Measurements from ENCODE around the gene PTPN14.

PTPN14 gene

GRCh38 chr1:214571281-214571680, 19.9 kb upstream of the PTPN14 start:
- no peak for TF ChIP-seq EZH2phosphoT487 (IDR thresholded peaks at IDR 0.05; ENCODE audit: low read depth)
- TF ChIP-seq, protein P1, sequence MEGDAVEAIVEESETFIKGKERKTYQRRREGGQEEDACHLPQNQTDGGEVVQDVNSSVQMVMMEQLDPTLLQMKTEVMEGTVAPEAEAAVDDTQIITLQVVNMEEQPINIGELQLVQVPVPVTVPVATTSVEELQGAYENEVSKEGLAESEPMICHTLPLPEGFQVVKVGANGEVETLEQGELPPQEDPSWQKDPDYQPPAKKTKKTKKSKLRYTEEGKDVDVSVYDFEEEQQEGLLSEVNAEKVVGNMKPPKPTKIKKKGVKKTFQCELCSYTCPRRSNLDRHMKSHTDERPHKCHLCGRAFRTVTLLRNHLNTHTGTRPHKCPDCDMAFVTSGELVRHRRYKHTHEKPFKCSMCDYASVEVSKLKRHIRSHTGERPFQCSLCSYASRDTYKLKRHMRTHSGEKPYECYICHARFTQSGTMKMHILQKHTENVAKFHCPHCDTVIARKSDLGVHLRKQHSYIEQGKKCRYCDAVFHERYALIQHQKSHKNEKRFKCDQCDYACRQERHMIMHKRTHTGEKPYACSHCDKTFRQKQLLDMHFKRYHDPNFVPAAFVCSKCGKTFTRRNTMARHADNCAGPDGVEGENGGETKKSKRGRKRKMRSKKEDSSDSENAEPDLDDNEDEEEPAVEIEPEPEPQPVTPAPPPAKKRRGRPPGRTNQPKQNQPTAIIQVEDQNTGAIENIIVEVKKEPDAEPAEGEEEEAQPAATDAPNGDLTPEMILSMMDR (IDR thresholded peaks at IDR 0.05; ENCODE audit: low read depth, low read length) = no peak
- Histone ChIP-seq H2AFZ (ENCODE audit: low read depth, low read length) (no peak overlapping the region), H3K79me2 (ENCODE audit: low read length) (no peaks in the 10 kb centered on the region), H3K9ac (ENCODE audit: low read length) (no peak overlapping the region), H3K4me2 (ENCODE audit: low read length) (no peak overlapping the region), H3K9me3 (ENCODE audit: insufficient read depth, low read length) (peaks cover 2% of the 10 kb centered on the region; the same call in 1 of the 2 replicates), H3K27ac (ENCODE audit: low read length) (no peak overlapping the region), H3K27me3 (ENCODE audit: low read depth, low read length) (no peaks in the 10 kb centered on the region), H3K4me3 (ENCODE audit: low read length) (no peak overlapping the region), H4K20me1 (ENCODE audit: insufficient read depth, low read length) (no peaks in the 10 kb centered on the region), H3K4me1 (ENCODE audit: low read length) (peaks cover 28% of the 10 kb centered on the region), H3K36me3 (replicated peaks; ENCODE audit: low read depth, low read length) (no peaks in the 10 kb centered on the region)

GRCh38 chr1:214570442-214570841, 19.0 kb upstream of the PTPN14 start:
- Histone ChIP-seq H4K20me1 (ENCODE audit: insufficient read depth, low read length) (no peaks in the 10 kb centered on the region), H3K27me3 (ENCODE audit: low read depth, low read length) (no peaks in the 10 kb centered on the region), H2AFZ (ENCODE audit: low read depth, low read length) (no peak overlapping the region), H3K4me2 (ENCODE audit: low read length) (no peak overlapping the region), H3K79me2 (ENCODE audit: low read length) (no peaks in the 10 kb centered on the region), H3K4me1 (ENCODE audit: low read length) (peaks cover 37% of the 10 kb centered on the region), H3K27ac (ENCODE audit: low read length) (no peak overlapping the region), H3K4me3 (ENCODE audit: low read length) (no peak overlapping the region), H3K9me3 (ENCODE audit: insufficient read depth, low read length) (no peaks in the 10 kb centered on the region), H3K36me3 (replicated peaks; ENCODE audit: low read depth, low read length) (no peaks in the 10 kb centered on the region), H3K9ac (ENCODE audit: low read length) (no peak overlapping the region)
- no peak for TF ChIP-seq EZH2phosphoT487 (IDR thresholded peaks at IDR 0.05; ENCODE audit: low read depth)
- TF ChIP-seq, protein P1 (IDR thresholded peaks at IDR 0.05; ENCODE audit: low read depth, low read length) = no peak

GRCh38 chr1:214569357-214570004, 18.1 kb upstream of the PTPN14 start:
- Histone ChIP-seq H3K9me3 (ENCODE audit: insufficient read depth, low read length) (no peaks in the 10 kb centered on the region), H3K79me2 (ENCODE audit: low read length) (no peaks in the 10 kb centered on the region), H3K4me3 (ENCODE audit: low read length) (no peak overlapping the region), H2AFZ (ENCODE audit: low read depth, low read length) (no peak overlapping the region), H3K27me3 (ENCODE audit: low read depth, low read length) (no peaks in the 10 kb centered on the region), H3K27ac (ENCODE audit: low read length) (no peak overlapping the region), H3K4me1 (ENCODE audit: low read length) (peaks cover 40% of the 10 kb centered on the region), H3K36me3 (replicated peaks; ENCODE audit: low read depth, low read length) (no peaks in the 10 kb centered on the region), H3K9ac (ENCODE audit: low read length) (no peak overlapping the region), H3K4me2 (ENCODE audit: low read length) (no peak overlapping the region), H4K20me1 (ENCODE audit: insufficient read depth, low read length) (no peaks in the 10 kb centered on the region)
- TF ChIP-seq, protein P1 (IDR thresholded peaks at IDR 0.05; ENCODE audit: low read depth, low read length) = no peak
- TF ChIP-seq EZH2phosphoT487 (IDR thresholded peaks at IDR 0.05; ENCODE audit: low read depth) = no peak

GRCh38 chr1:214568328-214568727, 16.9 kb upstream of the PTPN14 start:
- Histone ChIP-seq H3K4me3 (ENCODE audit: low read length) (no peak overlapping the region), H3K27ac (ENCODE audit: low read length) (no peak overlapping the region), H3K9ac (ENCODE audit: low read length) (no peak overlapping the region), H2AFZ (ENCODE audit: low read depth, low read length) (no peak overlapping the region), H3K4me2 (ENCODE audit: low read length) (no peak overlapping the region), H3K9me3 (ENCODE audit: insufficient read depth, low read length) (no peaks in the 10 kb centered on the region), H3K36me3 (replicated peaks; ENCODE audit: low read depth, low read length) (no peaks in the 10 kb centered on the region), H3K79me2 (ENCODE audit: low read length) (no peaks in the 10 kb centered on the region), H3K4me1 (ENCODE audit: low read length) (peaks cover 40% of the 10 kb centered on the region), H3K27me3 (ENCODE audit: low read depth, low read length) (no peaks in the 10 kb centered on the region), H4K20me1 (ENCODE audit: insufficient read depth, low read length) (no peaks in the 10 kb centered on the region)
- no peak for TF ChIP-seq EZH2phosphoT487 (IDR thresholded peaks at IDR 0.05; ENCODE audit: low read depth)
- TF ChIP-seq, protein P1 (IDR thresholded peaks at IDR 0.05; ENCODE audit: low read depth, low read length) = no peak
